GM18519 (cell line): Measurements from ENCODE around the gene FCRL1.
A peak's percentile ranks its signal among the peaks of the same experiment; 100 is the strongest.

ENCODE experiments used
- ATAC-seq: cut with Tn5 transposase; IDR thresholded peaks from one replicate; pipeline ENCODE4 v1.9.1; 2021; ENCODE audit warnings: mild to moderate bottlenecking, moderate library complexity; ENCODE audit not compliant: unreplicated experiment, low FRiP score

Gene FCRL1

GRCh38 chr1:157803851-157804250 lies 16.1 kb downstream of the FCRL1 start:
- no peak for ATAC-seq

DNA sequence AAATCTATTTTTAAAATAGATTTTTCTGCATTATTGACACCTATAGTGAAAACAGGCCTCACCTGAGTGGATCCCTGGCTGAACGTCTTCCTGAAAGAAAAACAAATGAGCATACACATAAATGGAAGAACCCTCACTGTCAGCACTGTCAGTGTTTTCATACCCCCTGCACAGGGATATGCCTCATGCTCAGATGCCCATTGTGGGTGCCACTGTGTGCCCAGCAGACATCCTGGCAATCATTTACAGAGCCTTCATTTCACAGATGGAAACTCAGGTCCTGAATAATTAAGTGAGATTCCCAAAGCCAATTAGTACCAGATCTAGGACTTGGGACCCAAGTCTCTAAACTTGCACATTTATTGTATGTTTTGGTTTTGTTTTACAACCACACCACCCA lies 19.9 kb downstream of the FCRL1 start:
- no peak for ATAC-seq

DNA sequence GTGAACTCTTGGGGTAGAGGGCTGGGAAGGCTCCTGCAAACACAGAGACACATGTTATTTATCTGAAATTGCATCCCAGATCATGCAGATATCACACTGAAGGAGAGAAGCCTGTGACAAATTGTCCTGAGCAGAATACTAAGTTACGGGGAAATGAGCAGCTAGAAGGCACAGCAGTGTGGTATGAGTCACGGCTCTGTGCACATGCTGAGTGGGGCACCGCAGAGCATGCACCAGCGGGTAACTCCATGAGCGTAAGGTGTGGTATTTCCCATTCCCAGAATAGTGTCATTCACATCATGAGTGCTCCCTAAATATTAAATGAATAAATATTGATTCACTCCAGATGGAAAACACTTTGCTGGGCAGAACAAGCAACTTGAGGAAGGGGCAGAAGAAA lies 21.7 kb downstream of the FCRL1 start:
- no peak for ATAC-seq

GRCh38 chr1:157785248-157785647 lies 34.7 kb downstream of the FCRL1 start:
- no peak for ATAC-seq

- no peak for ATAC-seq
Measured at GRCh38 chr1:157784801-157785200, 35.1 kb downstream of the FCRL1 start.

GRCh38 chr1:157782931-157783330 lies 37.0 kb downstream of the FCRL1 start:
- ATAC-seq: no peak

GRCh38 chr1:157781048-157781447 lies 38.9 kb downstream of the FCRL1 start:
- no peak for ATAC-seq

DNA sequence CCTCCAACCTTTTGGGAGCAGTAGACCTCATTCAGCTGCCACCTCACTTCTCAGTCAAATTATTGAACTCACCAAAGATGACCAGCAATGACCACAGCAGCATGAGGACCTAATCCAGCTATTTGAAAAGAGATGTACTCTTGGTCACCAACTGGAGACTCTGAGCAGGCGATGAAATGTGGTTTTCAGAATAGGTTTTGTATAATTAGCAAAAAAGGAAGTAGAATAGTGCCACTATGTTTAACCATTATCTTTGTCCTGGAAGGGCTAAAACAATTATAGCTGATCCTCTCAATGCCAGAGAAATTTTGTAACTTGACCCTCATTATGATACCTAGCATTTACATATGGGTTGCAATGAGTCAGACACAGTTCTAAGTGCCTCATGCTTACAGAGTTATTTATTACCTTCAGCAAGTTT lies 42.9 kb downstream of the FCRL1 start, which contains the start of gene FCRL2:
Gene FCRL2 (minus strand): TSS at position 162 of the 421 bp plus-strand sequence. CDS start 59 bp downstream, at position 103.
- ATAC-seq: peak; percentile 44

DNA sequence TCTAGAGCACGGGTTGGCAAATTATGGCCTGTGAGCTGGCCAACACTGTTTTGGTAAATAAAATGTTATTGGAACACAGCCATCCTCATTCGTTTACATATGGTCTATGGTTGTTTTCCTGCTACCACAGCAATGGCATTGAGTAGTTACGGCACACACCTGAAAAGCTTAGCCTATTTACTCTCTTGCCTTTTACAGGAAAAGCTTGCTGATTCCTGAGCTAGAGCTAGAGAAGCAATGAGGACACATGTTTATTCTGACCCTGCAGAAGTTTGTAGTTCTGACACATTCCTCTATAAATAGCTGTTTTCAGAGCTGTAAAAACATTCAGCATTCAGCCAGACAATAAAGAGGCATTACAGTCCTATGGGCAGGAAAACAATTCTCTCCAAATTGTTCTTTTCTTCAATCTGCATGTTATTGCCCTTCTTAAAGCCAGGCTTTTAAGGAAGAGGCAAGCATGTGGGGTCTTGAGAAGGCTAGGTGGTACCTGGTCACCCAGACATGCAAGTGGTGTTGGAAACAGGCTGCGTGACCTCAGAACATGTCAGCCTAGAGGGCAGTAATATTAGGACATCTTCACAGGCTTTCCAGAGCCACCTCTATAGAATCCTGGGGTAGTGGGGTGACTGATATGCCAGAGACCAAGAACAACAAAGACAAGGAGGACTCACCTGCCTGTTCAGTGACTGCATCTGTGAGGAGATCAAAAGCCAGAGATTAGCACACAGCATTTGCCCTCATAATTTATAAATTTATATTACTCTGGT lies 44.6 kb downstream of the FCRL1 start:
- no peak for ATAC-seq

- ATAC-seq: no peak
Measured at GRCh38 chr1:157774412-157774811, 45.5 kb downstream of the FCRL1 start.

DNA sequence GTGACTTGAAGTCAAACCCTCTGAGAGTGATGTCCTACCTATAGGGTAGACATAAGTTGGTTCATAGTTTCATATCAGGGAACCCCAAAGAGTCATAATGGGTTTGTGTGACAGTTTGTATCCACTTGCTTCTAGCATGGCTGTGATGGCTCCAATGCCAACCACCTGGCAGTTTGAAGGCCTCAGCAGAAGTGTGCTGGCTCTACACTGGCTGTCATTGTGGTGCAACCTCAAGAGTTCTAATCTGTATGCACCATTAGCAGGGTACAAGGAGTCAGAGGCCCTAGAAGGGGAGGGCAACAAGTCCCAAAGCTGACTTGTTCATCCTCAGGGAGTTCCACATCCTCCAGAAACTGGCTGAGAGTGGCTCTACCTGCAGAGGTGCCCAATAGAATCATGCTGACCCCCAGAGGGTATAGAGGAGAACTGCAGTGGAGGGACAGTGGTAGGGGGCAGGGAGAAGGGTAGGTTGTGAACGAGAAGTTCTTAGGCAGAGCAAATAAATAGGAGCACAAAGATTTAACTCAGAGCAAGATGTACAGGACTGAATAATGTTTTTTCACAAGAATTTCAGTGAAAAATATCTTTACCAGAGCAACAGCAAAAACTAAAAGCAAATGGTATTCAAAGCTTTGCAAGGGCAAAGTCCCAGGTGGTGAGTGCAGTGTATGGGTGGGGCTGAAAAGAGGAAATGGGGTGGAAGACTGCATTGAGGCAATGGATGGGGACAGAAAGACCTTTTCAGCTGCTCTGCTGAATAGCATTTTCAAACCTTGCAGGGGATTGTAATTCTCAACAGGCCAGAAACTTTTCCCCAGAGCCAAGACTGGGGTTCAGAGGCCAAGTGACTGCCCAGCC lies 46.2 kb downstream of the FCRL1 start:
- ATAC-seq: no peak

DNA sequence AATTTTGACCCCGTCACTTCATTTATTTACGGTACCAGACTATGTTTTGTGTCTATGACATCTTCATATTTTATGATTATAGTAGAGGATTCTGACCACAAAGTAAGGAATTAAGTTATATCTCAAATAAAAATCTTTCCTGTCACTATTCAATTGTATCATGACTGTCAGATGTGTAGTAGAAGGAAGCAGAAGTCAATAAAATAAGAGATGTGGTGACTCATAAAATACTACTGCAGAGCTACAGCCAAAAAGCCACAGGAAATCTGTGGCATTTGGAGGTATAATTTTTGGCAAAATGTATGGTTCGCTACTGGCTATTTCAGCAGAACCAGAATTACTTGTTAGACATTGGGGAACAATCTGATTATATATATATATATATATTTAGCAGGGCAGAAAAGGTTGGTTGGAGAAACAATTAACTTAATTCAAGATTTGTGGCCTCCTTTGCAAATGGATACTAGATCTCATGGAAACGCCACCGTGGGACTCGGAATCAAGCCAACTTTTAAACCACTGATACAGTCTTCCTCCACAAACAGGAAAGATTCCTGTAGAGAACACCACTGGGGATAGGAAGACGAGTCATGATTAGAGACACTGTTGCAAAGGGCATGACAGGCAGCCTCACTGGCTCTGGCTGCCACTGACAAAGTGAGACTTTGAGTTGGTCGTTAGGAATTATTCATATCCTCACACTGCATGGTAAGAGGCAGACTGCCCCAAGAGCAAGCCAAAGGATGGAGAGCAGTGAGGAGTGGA lies 48.1 kb downstream of the FCRL1 start:
- no peak for ATAC-seq

DNA sequence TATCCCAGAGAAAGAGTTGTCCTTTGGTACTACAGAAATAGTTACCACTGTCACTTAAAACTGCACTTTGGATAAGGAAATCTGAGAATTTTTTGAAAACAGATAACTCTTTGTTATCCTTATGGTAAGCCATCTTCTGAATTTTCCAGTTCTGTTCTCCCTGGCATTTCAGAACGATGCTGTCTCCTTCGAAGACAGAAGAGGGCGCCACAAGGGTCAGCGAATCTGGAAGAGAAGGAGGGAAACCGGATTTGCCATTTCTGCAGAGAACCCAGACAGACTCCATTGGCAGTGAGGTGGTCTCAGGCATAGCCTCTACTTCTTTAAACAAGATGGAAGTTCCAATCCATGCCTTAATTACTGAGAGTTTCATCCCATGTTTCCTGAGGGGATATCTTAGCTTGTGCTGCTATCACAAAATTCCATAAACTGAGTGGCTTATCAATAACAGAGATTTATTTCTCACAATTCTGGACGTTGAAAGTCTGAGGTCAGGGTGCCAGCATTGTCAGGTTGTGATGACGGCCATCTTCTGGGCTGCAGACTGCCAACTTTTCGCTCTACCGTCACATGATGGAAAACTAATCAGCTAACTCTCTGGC lies 49.4 kb downstream of the FCRL1 start:
- no peak for ATAC-seq

DNA sequence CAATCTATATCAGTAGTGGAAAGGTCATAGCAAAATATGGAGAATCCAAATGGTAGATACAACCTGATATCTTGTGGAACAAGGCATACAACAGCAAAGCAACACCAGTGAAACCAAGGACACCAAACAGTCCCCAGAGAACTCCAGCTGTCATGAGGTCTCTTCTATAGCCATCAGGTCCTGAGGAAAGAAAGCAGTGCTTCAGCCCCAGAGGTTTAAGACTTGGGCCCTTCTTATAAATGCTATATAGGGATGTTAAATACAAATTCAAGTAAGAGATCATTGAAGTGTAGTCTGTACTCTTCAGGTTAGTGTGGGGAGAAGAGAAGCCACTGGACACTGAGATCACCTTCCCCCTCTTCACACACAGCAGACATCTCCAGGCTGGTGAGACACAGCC lies 53.1 kb downstream of the FCRL1 start:
- no peak for ATAC-seq

GRCh38 chr1:157758018-157758417 lies 61.9 kb downstream of the FCRL1 start:
- ATAC-seq: no peak

GRCh38 chr1:157753611-157754010 lies 66.3 kb downstream of the FCRL1 start:
- ATAC-seq: no peak

GRCh38 chr1:157751283-157751682 lies 68.6 kb downstream of the FCRL1 start:
- ATAC-seq: no peak

- no peak for ATAC-seq
Measured at GRCh38 chr1:157748262-157748817, 71.6 kb downstream of the FCRL1 start.
